DMS53 treated with DMSO at 0.1 percent for 48 hours (cell line): Measurements from ENCODE around the gene SLC12A7.
"Not testable (repeated sequence)": the region's sequence is repeated elsewhere in the genome, so short reads cannot be mapped to it uniquely, and the experiment has no call there.

Experiments used
- DNase-seq: peaks from one replicate; lab custom pipeline; 2025; ENCODE audit not compliant: unreplicated experiment; lab: John Stamatoyannopoulos, UW

The SLC12A7 gene

DNA sequence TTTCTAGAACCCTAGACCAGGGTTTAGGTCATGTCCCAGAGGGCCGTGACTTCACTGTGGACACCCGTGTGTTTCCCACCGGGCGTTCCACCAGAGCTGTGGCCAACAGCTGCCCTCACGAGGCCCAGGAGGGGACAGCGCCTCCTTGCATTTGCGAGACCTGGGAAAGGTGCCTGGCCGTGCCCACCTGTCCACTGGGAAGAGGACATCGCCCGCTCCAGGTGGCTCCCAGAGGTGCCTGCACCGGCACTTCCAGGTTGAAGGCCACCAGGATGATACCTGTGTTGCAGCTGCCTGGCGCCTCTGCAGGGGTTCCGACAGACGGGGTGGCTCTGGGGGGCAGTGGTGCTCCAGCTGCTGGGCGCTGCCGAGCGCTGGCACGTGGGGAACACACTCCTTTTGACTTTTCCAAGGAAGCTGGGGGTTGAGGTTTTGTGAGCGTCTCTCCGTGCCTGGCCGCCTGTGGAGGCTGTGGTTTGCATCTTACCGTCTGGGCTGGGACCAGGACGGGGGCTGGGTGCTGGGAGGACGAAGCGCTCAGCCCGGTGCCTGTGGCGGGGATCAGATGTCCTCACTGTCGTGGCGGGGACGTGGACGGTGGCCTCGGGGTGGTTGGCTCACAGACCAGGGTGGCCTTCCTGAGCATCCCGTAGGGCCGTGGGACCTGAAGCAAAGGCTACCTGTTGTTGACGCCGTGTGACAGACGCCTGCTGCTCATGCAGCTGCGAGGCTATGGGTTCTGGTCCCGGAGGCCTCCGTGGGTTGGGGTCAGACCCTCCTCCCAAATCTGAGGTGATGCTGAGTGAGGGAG lies 84.0 kb downstream of the SLC12A7 start:
- no peak for DNase-seq

DNA sequence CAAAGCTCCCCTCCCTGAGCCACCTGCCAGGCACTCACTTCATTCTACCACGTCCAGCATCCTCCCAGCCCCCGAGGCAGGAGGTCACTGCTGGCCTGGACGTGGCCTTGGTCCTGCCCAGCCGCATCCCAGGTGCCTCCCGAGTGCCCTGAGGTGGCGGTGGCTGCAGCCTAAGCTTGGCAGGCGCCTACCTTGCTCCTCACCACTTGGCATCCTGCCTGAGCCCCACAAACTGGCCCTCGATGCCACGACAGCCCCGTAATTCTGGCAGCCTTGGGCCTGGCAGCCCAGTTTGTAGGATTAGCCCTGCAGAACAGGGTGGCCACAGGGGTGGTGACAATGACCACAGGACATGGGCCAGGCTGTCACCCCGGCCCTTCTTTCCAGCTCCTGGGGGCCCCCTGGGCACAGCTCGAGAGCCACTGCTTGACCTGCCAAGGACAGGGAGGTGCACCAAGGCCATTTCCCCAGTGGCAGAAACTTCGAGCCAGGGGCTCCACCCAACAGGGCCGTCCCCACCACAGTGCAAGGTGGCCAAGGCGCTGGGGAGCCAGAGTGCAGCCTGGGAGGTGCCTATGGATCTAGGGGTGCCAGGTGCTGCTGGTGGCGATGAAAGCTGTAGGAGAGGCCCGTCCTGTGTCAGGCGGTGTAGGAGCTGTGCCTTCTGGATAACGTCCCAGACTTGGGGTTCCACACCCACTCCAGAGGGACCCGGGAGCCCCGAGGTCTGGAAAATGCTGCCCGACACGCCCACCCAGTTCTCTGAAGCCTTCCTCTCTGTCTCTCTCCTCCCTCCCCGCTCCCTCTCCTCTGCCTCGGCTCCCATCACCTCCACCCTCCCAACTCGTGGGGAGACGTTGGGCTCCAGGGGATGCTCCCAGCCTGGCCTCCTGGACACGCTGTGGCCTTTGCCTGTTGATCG lies 84.9 kb downstream of the SLC12A7 start:
- DNase-seq: no peak

DNA sequence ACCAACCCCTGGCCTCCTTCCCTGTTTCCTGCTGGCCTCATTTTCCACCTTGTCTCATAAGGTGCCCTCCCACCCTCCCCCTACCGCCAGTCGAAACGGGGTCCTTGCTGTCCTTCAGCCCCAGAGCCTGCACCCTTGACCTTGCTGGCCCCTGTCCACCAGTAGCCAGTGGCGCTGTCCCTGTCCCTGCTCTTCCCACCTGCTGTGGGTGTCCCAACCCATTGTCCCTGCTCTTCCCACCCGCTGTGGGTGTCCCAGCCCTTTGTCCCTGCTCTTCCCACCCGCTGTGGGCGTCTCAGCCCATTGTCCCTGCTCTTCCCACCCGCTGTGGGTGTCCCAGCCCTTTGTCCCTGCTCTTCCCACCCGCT lies 89.9 kb downstream of the SLC12A7 start:
- DNase-seq: not testable (repeated sequence)

DNA sequence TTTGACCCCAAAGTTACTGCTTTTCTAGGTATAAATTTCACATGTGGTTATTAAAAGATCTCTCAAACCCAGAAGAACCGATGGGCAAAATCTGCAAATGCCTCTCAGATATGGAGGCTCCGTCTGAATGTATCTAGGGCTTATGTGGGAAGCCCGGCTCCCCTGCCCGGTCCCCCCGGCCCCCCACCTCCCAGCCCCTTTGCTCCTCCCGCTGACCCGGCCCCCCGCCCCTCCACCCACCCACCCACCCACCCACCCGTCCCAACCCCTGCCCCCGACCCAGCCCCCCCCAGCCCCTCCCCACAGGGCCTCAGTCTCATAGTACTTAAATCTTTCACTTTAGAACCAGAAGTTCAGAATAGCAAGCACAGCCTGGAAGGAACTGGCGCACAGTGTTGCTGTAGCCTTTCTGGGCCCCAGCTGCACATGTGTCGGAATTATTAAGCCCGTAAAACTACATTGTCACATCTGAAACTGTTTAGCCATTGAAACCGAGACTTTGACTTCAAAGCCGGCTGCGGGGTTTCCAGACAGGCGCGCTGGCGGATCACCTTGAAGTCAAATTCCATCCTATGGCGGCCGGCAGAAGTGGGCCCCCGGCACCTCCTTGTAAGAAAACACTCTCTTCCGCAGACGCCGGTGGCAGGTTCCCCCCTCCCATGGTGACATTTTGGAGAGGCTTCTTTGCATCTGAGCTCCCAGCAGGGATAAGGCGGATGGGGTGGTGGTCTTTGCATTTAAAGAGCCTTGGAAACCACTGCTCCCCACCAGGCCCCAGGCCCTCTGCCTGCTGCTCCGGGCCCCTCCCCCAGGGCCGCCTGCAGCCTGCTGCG lies 90.5 kb downstream of the SLC12A7 start:
- no peak for DNase-seq

DNA sequence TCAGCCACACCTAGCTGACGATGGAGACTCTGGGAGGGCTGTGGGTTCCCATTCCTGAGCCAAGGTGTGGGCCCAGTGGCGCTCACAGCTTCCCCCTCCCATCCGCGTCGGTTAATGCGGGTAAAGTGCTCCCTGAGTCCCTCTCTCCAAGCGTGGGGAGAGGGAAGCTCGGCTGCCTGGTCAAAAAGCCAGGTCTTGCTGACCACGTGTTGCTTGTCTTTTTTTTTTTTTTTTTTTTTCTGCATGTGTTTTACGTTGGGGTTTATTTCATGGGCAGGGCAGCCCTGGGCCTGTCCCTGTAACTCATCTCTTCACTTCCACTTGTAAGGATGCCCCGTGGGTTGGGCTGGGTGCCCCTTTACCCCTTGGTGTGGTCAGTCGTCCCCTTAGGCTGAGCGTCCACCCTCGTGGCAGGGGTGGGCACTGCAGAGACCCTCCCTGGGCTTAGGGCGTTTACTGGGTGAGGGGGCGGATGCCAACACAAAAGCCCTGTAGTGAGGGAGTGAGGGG lies 91.4 kb downstream of the SLC12A7 start:
- no peak for DNase-seq

DNA sequence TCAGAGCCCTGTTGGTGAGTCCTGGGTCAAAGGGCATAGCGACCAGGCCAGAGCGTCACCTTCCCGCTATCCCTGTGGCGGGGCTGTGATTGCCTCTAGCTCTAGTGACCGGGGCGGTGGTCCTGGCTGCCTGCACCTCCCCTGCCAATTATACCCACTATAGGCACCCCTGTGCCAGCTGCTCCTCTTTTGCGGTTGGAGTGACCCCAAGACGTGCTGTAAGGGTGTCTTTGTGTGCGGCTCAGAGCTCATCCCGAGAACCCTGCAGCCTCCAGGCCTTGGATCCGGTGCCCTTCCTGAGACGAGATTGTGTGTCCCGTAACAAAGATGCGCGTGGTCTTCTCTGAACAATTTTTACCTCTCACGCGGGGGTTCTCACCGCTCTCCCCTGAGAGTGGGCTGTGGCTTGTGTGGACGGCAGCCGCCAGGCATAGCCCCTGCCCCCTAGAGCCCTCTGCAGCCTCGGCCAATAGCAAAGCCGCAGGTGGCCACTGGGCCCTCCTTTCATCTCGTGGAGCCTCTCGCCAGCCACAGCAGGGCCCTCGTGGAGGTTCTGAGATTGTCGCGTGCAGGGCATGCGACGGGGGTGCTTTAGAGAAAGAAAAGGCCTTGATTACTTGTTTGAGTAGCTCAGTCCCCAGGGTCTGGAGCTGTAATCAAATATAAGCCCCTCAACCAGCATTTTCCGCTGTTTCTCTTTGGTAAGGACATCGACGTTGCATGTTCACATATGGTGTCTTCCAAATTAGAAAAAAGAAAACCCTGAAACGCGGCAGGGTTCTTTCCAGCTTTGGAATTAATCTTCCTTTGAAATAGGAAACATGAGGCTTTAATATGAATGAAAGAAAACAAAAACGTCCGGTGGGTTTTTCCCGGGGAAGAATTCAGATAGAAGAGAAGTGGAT lies 92.6 kb downstream of the SLC12A7 start:
- no peak for DNase-seq

DNA sequence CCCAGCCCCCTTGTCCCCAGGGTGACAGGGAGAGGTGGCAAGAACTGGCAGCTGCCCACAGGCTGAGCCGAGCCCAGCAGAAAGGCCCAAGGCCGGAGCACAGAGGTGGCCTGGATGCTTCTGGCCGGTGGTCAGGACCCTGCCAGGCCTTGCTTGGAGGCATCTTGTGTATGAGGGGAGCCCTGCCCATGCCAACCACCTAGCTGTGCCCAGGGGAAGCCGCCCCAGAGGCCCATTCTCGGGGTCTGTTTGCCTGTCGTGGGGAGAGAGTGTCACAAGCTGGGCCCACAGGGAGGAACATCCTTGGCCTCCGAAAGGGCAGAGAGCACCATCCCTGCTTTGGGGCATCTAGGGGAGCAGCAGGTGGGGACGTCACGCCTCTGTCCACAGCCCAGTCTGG lies 93.3 kb downstream of the SLC12A7 start:
- no peak for DNase-seq

DNA sequence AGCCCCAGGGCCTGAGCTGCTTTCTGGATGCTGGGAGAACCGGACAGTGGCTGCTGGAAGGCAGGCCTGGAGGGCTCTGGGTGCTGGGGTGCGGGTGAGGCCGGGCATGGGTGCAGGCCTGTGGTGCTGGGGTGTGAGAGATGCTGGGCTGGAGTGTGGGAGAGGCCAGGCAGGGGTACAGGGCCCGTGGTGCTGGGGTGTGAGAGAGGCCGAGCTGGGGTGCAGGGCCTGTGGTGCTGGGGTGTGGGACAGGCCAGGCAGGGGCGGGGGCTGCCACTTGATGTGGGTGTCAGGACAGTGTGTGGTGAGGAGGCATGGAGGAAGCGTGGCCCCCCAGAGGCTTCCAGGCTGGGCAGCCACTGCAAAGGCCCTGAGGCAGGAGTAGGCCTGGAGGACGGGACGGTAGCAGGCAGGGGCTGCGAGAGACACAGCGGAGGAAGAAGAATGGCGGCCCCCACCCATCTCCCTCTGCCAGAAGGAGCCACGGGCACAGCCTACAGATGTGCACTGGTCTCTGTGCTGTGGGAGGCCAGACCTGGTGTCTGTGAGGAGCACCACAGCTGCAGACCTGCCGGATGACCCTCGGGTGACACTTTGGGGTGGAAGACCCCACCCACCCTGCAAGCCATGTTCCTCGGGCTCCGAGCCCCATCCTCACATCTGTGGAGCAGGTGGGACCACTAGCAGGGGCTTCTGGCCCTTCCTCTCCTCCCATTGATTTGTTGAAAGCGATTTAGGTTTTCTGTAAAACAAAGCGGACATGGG lies 94.0 kb downstream of the SLC12A7 start:
- DNase-seq: no peak

DNA sequence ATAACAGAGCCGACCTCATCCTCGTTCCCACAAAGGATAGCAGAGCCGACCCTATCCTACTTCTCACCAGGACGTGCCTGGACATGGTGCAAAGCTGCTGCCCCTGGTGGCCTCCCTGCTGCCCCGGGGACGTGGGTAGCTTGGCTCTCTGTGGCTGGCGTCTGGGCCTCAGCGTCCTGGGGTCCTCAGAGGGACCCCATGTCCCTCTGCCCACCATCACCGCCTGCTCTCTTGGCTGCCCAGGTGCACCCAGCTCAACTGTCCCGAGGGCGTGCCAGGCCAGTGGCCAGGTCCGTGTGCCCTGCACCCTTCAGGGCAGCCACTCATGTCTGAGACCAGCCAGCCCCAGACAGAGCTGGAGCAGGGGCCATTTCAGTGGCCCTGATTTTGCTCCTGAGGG lies 94.8 kb downstream of the SLC12A7 start:
- no peak for DNase-seq

DNA sequence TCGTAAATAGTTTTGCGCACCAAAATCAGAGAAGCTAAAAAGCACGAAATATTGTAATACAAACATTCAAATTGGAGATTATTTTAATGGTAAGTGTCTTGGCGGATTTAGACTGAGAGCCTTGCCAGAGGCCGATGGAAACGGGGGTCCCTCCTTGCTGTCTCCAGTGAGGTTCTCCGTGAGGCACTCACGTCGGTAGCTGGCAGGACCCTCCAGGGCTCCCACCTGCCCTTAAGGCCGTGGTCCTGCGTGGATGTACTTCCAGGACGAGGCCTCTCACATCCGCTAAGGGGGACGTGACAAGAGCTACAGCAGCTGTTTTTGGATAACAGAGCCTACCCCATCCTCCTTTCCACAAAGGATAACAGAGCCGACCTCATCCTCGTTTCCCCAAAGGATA lies 95.4 kb downstream of the SLC12A7 start:
- no peak for DNase-seq

DNA sequence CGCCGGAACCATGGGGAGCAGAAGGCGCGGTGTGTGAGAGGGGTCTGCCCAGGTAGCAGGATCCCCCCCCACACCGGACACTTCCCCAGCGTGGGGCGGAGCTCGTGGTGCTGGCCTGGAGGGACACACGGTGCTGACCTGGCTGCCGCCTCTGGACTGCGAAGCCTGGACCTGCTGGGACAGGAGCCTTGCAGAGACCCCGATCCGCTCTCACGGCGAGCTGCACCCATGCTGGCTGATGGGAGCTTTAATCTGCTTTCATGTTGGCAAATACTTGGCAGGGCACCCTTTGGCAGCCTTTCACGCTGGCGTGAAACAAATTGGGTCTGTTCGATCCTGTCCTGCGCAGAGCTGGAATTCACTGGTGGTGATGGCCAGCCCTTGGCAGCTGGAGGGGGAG lies 95.8 kb downstream of the SLC12A7 start:
- DNase-seq: no peak

DNA sequence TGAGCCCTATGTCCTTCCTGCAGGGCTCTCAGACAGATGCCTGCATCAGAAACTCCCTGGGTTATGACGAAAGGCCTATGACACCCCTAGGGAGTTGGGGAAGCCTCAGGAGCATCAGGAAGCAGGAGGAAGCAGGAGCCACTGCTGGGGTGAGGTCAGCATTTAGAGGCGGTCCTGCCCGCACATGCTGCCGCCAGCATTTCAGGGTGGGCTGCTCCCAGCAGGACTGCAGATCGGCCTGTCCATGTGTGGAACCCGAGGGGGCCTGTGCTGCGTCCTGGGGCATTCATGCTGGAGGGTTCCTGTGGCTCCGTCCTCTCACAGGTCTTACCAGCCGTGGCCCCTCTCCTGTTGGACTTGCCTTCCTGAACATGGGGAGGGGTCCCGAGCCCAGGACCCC lies 96.4 kb downstream of the SLC12A7 start:
- DNase-seq: no peak

DNA sequence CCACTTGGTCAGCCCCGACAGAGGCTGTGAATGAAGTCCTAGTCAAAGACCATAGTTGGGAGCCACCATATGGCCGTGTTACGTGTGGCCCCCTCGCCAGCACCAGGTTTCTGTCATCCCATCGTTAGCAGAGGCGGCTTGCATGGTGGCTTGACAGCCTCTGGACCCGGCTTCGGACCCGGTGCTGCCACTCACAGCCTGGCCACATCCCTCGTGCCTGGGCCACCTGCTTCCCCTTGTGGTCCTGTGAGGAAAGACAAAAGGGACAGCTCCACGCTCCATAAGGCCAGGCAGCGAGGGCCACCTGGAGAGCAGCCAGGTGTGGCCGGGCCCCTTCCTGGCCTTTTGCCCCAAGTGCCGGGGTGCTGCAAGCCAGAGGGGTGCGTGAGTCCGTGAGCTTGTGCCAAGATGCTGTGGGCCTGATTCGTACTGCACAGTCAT lies 97.1 kb downstream of the SLC12A7 start:
- no peak for DNase-seq

DNA sequence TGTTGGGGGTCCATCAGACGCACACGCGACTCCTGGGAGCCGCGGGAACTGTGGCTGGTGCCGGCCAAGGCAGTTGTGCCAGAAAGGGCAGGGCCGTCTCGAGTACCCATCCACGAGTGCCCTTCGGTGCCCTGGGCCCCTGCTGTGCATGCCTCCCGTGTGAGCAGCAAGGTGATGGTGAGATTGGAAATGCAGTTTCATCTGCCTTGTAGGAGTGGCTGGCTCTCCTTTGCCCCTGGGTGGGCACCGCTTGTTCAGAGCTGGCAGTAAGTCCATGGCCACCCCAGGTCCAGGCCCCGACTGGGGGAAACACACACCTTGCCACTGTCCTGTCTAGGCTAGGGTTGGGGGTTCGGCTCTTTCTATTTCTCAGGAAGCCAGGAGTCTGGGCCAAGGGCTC lies 97.5 kb downstream of the SLC12A7 start:
- no peak for DNase-seq

DNA sequence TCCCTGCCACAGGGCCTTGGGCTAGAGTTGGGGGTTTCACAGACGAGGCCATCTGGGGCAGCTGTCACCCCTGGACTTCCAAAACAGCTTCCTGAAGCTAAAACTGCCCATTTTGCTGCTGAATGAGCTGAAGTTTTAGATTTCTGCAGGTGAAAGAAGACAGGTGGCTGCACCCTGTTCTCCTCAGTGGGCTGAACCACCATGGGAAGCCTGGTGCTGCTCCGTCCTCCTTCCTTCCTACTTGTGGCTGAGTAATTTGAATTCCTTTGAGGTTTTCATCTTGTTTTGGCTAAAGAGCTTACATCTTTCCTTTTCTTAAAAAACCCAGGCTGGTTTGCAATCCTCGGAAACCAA lies 97.9 kb downstream of the SLC12A7 start:
- DNase-seq: no peak

DNA sequence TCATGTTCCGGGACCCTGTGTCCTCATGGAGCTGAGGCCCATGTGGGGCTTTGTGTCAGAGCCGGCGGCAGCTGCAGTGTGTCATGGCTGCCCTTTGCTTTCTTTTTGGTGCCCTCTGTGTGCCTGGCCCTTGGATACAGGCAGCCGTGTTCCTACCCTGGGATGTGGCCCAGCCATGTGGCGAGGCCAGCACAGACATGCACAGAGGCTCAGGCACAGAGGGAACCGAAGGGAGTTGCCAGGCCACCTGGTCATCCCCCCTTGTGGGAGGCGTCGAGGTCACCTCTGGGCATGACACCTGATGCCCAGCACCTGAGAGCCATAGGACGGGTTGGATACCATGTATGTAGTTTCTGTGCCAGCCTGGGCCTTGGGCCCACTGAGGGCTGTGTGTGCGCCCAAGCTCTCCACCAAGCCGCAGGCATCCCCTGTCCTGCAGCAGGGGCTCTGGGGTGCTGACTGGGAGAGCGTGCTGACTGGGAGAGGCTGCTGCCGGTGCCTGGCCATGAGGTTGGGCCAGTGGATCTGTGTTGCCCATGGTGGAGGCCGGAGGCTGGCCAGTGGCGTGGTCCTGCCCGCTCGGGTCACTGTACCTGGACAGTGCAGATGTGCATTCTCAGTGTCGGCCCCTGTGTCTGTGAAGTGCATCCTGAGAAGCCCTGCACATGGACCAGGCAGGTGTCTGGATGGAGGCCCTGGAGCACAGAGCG lies 98.5 kb downstream of the SLC12A7 start:
- no peak for DNase-seq

DNA sequence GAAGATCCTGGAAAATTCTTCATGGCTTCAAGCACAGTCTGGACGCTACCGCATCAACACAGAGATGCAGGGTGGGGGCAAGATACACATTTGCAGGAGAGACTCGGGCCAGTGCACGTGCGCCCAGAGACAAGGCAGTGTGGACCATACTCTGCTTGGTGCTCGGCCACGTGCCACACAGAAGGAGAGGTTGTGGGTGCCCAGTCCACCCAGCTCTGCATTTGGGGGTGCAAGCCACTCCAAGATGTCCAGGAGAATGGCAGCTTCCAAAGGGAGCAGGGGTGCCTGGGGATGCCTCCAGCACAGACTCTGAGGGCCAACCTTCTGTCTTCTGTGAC lies 99.0 kb downstream of the SLC12A7 start:
- DNase-seq: no peak

DNA sequence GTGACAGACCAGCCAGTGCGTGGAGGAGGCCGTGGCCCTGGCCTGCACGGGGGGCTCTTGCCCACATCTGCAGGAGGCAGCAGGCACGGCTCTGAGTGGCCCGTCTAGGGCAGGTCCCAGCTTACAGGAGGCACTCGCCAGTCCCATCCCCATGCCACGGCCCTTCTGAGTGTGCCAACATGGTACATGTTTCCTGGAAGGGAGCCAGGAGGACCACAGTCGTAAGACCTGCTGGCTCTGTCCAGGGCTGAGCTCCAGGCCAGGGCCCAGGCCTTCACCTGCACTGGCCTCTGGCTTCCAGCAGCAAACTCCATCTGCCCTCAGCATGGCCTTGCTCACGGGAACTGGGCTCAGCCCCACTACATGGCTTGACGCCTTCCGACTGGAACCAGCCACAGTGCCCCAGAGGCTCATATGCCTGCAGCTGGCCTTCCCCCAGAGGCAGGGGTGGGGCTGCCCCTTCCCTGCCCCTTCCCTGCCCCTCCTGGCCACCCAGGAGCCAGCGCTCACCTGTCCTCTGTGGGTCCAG lies 99.5 kb downstream of the SLC12A7 start:
- no peak for DNase-seq
